NCI-H345 (cell line): Measurements from ENCODE around the gene BAG5.
A peak's percentile ranks its signal among the peaks of the same experiment; 100 is the strongest.
"Not testable (repeated sequence)": the region's sequence is repeated elsewhere in the genome, so short reads cannot be mapped to it uniquely, and the experiment has no call there.

Experiments used
- DNase-seq: peaks from one replicate; lab custom pipeline; 2025; lab: John Stamatoyannopoulos, UW

The BAG5 gene, protein sequence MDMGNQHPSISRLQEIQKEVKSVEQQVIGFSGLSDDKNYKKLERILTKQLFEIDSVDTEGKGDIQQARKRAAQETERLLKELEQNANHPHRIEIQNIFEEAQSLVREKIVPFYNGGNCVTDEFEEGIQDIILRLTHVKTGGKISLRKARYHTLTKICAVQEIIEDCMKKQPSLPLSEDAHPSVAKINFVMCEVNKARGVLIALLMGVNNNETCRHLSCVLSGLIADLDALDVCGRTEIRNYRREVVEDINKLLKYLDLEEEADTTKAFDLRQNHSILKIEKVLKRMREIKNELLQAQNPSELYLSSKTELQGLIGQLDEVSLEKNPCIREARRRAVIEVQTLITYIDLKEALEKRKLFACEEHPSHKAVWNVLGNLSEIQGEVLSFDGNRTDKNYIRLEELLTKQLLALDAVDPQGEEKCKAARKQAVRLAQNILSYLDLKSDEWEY

DNA sequence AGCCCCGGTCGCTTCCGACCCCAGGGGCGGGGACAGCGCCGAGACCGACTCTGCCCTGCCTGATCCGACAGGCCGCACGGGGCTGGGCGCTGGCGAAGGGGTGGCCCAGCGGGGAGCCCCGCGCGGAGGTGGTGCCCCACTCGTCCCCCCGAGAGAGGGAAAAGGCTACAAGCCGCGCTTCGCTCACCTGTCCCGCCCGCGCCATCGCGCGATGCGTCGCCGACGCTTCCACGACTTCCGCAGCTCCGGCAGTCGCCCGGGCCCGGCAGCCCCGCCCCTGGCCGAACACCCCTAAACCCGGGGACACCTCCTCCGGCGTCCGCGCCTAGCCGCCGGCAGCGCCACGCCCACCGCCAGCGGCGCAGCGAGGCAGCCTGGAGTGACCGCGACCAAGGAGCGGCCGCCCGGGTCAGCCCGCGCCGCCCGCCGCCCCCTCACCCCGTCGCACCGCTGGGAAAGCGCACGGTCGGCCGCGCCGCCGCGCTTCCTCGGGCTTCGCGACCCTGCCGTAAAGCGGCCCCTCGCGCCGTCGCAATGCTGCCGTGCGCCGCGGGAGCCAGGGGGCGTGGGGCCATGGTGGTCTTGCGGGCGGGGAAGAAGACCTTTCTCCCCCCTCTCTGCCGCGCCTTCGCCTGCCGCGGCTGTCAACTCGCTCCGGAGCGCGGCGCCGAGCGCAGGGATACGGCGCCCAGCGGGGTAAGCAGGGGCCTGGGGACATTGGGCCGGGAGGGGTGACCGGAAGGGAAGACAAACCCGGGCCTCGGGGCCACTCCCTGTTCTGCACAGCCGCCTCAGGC, at the start of gene BAG5, which contains the start of gene COA8:
TSS of gene BAG5 (minus strand) at position 229 of the 797 bp plus-strand sequence. CDS start 1,493 bp downstream, outside the sequence.
TSS of gene COA8 (plus strand) at position 532 of the 797 bp plus-strand sequence. CDS start at position 574, 42 bp downstream.
- DNase-seq: peak; percentile 88

DNA sequence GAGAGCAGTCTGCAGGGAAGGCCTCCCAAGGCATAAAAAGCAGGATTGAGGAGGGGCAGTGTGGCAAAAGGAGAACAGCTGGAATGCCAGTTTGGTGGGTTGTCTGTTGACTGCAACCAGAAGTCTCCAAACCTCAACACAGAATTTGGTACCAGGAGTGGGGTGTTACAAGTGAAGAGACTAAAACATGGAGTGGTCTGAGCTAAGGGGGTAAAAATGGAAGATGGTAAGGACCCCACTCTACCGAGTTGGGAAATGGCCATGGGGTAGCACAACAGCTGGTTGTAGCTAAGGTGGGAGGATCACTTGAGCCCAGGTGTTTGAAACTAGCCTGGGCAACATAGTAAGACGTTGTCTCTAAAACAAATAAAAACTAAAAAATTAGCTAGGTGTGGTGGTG, 48.8 kb upstream of the BAG5 start:
- no peak for DNase-seq

DNA sequence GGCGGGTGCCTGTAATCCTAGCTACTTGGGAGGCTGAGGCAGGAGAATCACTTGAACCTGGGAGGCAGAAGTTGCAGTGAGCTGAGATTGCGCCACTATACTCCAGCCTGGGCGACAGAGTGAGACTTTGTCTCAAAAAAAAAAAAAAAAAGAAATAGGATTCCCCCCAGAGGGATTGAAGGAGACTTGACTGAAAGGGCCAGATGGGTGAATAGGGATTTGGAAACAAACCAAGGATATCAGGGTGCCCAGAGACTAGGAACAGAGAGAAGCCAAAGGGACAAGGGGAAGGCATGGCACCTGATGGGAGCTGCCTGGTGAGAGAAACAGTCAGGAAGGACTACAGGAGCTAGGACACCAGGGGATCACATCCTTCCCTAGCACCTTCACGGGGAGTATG, 46.6 kb upstream of the BAG5 start:
- not testable (repeated sequence) for DNase-seq

DNA sequence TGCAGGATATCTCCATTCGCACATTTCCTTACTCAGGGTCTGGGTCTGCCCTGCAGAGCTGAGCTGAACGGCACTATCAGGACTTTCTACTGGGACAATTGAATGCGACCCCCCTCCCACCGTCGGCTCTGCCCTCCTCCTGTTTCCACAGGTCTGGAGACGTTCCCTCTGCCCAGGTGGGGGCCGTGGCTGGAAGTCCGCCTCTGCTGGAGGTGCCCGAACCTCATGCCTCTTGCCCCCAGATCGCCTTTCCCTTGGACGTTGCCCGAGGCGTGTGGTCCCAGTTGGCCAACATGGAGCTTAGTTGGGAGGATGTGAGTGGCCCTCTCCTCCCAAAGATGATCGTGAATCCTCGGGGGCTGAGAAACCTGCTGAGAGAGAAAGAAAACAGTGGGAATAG, 45.4 kb upstream of the BAG5 start:
- DNase-seq: no peak

DNA sequence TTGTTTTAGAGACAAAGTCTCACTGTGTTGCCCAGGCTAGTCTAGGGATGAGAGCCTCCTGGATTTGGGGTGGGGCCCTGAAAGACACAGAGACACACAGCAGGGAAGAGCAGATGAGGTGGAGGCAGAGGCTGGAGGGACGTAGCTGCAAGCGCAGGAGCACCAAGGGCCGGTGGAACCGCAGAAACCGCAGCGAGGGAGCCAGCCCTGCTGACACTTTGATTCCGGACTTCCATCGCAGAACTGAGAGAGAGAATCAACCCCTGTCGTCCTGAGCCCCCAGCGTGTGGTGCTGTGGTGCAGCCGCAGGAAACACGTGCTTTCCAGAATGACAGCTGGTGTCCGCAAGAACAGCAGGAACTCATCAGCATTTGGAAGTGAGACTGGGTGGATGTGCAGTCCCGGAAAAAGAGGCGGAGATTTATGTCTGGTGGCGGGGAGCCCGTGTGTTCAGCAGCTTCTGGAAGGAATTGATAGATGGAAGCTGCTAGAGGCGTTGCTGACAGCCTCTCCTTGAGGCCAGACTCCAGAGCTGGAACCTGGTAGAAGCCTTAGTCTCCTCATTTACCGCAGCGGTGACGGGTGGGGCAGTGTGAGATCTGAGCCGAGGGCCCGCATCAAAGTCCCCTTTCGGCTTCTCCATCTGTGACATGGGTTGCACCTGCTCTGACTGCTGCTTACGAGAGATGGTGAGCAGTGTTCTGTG, 44.7 kb upstream of the BAG5 start:
- DNase-seq: peak; percentile 78

DNA sequence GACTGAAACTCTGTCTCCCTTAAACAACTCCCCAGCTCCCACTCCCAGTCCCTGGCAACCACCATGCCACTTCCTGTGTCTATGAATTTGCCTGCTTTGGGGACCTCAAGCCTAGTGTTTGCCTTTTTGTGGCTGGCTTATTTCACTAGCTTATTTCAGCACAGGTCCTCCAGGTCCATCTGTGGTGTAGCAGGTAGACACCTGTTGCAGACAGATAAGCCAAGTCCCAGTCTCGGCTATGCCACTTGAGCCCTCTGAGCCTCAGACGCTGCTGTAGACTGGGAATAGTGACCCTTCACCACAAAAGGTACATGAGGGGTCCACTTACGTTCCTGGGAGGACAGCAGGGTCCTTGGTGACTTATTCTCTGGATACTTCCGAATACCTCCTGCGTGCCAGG, 42.2 kb upstream of the BAG5 start:
- DNase-seq: no peak

DNA sequence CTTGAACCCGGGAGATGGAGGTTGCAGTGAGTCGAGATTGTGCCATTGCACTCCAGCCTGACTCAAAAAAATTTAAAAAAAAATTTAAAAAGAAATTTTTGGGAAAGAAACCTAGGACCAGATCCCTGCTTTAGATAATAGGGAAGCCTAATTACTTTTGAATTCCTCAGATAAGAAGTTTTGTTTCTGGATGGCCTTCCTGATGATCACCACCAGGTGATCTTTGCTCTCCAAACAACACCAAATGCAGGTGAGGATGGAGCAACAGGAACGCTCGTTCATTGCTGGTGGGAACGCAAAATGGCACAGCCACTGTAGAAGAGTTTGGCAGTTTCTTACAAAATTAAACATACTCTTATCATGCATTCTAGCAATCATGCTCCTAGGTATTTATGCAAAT, 38.0 kb upstream of the BAG5 start:
- no peak for DNase-seq

DNA sequence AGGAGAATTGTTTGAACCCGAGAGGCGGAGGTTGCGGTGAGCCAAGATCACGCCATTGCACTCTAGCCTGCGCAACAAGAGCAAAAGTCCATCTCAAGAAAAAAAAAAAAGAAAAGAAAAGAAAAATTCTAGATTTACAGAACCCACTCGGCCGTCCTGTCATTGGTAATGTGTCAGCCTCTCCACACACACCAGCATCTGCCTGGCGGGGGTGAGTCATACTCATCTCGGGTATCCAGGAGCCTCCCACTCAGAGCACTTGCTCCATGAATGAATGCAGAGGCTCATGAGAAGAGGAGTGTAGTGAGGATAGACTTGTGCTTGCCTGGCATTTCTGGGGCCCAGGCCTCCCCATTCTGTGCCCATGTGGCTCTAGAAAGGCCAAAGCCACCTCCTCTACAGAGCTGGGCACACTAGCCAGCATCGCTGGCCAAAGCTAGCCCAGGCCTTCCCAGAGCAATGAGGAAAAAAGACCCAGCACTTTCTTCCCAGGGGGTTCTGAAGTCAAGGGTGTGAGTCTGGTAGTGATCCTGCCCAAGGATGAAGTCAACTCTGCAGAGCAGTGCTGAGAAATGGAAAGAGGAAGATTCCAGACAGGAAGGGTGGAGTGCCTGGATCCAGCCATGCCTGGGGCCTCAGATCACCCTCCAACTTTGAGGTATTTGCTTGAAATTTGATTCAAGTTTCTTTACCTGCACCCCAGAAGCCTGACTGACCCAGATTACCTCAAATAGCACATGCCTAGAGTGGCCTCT, 35.3 kb upstream of the BAG5 start:
- no peak for DNase-seq

DNA sequence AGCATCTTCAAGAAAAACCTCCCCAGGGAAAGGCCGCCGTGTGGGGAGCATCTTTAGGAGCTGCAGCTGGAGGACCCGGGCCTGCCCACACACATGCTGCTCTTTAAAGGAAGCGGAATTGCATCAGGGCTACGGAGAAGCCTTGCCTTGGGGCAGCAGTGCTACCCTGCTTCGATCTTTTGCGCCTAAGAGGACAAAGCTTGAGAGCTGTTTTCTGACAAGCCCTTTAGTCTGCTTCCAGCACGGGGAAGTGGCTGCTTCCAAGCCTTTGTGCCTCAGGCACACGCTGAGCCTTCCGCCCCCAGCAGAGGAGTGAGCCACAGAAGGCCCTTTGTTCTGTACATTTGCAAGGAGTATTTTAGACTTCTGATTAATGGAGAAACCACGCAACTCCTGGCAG, 31.8 kb upstream of the BAG5 start:
- DNase-seq: peak; percentile 85

DNA sequence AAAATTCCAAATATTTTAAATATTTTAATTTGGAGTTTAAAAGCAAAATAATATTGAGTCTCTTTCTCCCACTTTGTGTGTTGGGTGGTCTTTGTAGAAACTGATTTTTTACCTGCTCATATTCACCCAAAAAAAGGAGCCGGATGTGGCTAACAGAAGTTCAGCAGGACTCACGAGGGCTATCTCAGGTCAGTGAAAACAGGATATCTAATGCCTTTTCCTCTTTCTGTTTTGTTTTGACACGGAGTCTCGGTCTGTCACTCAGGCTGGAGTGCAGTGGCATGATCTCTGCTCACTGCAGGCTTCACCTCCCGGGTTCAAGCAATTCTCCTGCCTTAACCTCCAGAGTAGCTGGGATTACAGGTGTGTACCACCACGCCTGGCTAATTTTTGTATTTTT, 31.1 kb upstream of the BAG5 start:
- no peak for DNase-seq

DNA sequence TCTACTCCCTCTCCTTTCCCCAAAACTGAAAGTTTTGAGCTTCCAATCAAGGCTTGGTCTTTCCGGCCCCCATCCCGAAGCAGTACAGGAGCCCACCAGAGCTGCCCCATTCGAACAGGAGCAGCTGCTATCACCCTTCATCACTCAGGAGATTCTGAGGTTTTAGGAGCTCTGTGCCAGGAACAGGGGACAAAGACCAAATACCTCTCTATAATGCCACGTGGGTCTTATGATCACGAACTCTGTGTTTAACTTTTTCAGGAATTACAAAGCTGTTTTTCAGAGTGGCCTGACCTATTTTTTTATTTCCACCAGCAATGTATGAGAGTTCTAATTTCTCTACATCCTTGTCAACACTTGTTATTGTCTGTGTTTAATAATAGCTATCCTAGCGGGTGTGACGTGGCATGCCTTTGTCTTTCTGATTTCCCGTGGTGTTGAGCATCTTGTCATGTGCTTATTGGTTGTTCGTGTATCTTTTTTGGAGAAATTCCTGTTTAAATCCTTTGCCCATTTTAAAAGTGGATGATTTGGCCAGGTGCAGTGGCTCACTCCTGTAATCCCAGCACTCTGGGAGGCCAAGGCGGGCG, 22.0 kb upstream of the BAG5 start:
- no peak for DNase-seq

DNA sequence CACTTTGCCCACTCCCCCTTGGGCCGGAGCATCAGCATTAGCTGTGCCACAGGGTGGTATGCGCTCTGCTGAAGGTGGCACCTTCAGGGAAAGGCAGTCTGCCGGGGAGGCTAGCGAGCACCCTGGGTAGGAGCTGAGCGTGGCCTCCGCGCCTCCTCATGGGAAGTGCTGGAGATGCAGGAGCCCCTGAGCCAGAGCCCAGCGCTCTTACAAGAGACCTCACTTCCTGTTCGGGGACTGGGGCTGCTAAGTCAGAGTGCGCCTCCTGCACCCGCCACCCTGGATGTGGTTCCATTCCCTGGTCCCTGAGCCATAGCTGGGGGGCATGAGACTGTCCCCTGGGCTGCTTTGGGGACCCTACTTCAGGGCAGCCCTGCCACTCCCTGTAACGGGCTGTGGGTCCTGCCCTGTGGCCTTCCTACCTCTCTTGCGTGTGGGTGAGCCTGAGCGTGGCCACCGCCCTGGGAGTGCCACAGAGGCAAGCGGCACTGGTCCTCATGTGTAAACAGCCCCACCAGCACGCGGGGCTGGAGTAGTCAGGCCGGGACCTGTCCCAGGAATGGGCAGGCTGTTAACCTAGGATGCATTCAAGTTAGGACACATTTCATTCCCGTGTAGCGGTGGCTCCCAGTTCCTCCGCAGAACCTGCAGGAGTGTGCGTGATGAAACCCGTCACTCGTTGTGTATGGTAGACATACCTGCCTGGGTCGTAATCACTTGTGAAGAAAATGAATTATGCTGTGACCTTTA, 19.7 kb upstream of the BAG5 start:
- no peak for DNase-seq

DNA sequence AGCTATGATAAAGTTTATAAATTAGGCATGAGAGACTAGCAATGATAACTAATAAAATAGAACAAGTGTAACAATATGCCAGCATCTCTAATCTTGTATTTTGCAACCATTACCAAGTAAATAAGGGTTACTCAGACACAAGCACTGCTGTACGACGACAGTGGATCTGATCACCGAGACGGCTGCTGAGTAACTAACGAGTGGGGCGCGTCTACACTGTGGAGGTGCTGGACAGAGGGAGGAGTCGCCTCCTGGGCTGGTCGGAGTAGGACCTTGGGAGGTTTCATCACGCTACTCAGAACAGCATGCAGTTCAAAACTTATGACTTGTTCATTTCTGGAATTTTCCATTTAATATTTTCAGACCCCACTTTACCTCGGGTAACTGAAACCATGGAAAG, 18.7 kb upstream of the BAG5 start:
- DNase-seq: no peak

DNA sequence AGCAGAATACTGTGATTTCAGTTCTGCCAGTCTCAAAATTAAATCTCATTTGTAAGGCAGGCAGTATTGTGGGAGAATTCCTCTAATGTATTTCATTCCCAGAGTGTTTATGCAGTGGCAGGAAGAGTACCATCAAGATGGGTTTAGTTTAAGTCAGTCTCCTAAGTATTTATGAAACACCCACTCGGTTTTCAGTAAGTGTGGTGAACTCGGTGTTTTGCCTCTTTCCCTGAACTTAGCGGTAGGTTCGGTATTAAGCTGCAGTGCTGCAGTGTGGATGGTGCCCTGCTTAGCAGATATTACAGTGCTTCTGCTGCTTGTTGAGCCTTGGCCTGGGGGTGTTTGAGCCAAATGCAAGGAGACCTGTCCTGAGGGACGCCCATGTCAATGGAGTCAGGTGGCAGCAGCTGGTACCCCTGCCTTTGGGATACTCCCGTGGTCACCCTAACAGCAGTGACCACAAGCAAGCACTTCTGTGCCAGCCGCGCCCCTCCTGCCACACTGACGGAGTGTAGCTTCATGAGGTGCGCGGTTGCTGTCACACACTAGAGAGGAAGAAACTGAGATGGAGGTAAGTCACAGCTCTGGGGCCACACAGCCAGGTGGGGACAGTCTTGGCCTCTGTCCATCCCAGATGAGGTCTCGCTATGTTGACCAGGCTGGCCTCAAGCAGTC, 16.1 kb upstream of the BAG5 start:
- no peak for DNase-seq

DNA sequence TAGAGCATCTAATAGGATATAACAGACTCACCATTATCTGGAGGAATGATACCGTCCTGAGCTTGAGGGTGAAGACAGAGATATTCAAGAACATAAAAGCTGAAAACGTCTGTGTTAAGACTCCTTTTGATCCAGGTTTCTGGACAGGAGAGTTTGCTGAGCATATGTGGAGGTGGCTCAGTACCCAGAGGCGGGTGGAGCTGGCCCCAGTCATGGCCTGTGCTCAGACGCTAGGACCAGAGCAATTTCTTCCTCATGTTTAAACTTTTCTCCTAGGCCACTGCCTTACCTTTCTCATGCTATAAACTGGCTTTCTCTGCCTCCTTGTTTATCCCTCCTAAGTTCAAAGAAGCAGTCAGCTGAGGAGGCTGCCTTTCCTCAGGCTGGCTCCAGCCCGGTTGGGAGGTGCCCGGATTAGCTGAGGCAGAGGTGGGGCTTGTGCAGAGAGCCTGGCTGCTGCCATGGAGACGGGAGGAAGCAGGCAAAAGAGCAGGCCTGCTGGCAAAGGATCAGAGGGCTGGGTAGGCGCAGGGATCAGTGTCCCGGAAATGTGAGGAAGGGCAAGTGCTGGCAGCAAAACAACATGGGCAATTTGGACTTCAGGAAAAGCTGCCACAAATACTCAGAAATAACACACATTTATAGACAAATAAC, 14.0 kb upstream of the BAG5 start:
- DNase-seq: no peak

DNA sequence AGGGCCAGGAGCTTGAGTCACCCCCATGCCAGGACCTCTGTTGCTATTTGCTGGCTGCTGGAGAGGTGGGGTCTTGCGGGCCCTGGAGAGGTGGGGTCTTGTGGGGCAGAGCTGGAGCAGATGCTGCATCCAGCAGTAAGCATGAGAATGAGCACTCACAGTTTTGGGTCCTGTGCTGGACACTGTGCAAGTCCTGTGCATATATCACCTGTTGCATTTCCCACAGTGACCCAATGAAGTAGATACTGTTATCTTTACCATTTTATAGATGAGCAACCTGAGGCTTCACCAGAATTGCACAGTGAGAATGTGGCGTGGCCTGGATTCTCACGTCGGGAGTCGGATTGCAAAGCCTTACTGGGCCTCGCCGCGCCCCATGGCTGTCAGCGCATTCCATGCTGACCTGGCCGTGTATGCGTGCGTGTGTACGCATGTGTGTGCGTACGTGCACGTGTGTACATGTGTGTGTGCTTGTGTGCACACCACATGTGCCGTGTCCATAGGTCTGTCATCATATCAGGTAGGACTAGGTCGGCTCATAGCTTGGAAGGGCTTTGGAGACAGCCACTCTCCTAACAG, 12.3 kb upstream of the BAG5 start:
- no peak for DNase-seq

DNA sequence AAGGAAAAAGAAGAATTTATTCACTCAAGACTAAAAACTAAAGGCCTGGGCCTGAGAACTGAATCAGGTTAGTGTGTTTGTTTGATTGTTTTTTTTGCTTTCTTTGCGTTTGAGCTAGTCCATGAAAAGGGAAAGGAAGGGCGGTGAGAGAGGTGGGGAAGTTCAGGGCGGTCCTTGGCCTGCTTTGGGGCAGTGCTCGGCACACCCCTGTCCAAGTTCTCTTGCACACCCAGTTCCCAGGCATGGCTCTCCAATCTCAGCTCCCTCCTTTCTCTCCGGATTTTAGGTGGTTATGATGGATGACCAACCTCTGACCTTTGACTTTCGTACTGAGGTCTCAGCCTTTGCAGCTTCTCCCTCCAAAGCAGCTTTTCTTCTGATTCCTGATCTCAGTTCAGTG, 11.6 kb upstream of the BAG5 start:
- no peak for DNase-seq

DNA sequence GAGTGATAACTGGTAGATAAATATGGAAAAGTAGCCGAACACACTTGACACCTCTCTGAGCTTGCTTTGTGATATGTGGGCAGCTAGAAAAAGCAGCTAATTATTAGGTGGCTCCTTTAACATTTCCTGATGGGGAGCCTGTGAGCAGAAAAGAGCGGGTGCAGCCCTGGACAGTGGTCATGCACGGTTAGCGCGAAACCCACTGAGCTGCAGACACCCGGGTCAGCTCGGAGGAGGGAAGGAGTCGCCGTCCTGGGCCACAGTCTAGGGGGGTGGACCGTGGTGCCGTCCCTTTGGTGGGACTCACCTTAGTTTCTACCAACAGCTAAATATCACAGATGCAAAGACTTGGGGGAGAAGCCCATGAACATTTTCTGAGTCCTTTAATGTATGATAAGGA, 7.0 kb upstream of the BAG5 start:
- DNase-seq: no peak

DNA sequence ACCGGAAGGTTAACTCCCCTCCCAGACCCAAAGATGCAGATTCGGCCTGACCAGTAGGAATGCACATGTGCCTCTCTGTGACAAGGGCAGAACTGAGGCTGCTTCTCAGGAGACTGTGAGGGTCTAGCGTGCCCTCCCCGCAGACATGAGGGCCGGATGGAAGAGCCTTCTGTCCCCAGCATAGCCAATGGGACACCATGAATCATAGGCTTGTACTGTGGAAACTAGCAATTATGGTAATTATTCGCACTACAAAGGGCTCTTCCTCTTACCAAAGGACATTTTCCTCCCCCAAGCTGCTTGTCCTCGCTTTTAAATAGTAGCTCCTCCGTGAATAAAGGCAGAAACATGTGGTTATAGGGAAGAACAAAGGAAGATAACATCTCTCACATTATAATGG, 6.5 kb upstream of the BAG5 start:
- DNase-seq: no peak
